IPS DF 6.9 (cell line): Measurements from ENCODE around the gene KRT13.

Experiments used
- DNase-seq: peaks from one replicate; pipeline ENCODE4 v3.0.0-alpha.2; 2013; ENCODE audit warnings: low read depth, low spot score
- H3K27ac ChIP-seq: one replicate; pipeline ENCODE4 v1.5.1; 2013; ENCODE audit warnings: low read length, control low read depth
- H3K27me3 ChIP-seq: 2 replicates; pipeline ENCODE4 v1.6.1; 2013; ENCODE audit warnings: mild to moderate bottlenecking, low read length; ENCODE audit not compliant: control insufficient read depth, insufficient read depth
- H3K36me3 ChIP-seq: 2 replicates; pipeline ENCODE4 v1.6.1; 2013; ENCODE audit warnings: low read length; ENCODE audit not compliant: control insufficient read depth, insufficient read depth
- H3K4me1 ChIP-seq: 2 replicates; pipeline ENCODE4 v1.6.1; 2013; ENCODE audit warnings: low read length; ENCODE audit not compliant: control insufficient read depth, insufficient read depth
- H3K4me3 ChIP-seq: 2 replicates; pipeline ENCODE4 v1.5.1; 2013; ENCODE audit warnings: mild to moderate bottlenecking, low read length
- H3K9me3 ChIP-seq: 2 replicates; pipeline ENCODE4 v1.6.1; 2013; ENCODE audit warnings: low read length, inconsistent platforms; ENCODE audit not compliant: control insufficient read depth, insufficient read depth
- WGBS: extraction: QIAGEN DNeasy Blood & Tissue Kit; methylation state at CpG from one replicate; pipeline ENCODE4 v1.1.7; 2013; ENCODE audit warnings: mixed read lengths, missing lambda C conversion rate; ENCODE audit not compliant: insufficient read length, insufficient coverage; 5-methylcytosine and 5-hydroxymethylcytosine counted together

The KRT13 gene

DNA sequence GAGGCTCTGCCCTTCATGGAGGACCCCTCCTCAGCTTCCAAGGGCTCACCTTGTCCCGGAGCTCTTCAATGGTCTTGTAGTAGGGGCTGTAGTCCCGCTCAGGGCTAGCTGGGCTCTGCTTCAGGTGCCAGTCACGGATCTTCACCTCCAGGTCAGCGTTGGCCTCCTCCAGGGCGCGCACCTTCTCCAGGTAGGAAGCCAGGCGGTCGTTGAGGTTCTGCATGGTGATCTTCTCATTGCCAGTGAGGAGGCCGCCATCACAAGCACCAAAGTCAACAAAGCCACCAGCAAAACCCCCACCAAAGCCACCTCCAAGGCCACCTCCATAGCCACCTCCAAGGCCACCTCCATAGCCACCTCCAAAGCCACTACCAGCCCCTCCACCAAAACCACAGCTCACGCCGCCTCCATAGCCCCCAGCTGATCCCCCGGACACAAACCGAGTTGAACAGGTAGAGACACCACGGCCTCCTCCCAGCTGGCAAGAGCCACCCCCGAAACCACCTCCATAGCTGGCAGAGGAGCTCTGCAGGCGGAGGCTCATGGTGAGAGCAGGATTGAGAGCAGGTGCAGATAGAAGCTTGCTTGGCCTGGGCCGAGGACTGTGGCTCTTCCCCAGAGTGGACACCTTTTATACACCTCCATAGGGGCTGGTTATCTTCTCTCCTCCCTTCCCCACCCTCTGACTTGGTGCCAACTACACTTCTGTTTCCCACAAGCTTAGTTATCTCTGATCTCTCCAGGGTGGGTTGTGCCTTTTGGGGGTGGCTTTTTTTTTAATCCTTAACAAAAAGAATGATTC, at the start of gene KRT13:
Gene KRT13 (minus strand): TSS at position 606 of the 802 bp plus-strand sequence. CDS start 62 bp downstream, at position 544.
- WGBS: no CpG with 5 or more reads among the region's 17 CpGs
- Histone ChIP-seq H3K27ac (no peak within 1 kb of the TSS), H3K4me3 (no peak within 1 kb of the TSS), H3K36me3 (no peaks in the 10 kb centered on the region), H3K4me1 (peaks cover 4% of the 10 kb centered on the region; the same call in 1 of the 2 replicates), H3K9me3 (no peaks in the 10 kb centered on the region), H3K27me3 (no peaks in the 10 kb centered on the region)
- no peak for DNase-seq

DNA sequence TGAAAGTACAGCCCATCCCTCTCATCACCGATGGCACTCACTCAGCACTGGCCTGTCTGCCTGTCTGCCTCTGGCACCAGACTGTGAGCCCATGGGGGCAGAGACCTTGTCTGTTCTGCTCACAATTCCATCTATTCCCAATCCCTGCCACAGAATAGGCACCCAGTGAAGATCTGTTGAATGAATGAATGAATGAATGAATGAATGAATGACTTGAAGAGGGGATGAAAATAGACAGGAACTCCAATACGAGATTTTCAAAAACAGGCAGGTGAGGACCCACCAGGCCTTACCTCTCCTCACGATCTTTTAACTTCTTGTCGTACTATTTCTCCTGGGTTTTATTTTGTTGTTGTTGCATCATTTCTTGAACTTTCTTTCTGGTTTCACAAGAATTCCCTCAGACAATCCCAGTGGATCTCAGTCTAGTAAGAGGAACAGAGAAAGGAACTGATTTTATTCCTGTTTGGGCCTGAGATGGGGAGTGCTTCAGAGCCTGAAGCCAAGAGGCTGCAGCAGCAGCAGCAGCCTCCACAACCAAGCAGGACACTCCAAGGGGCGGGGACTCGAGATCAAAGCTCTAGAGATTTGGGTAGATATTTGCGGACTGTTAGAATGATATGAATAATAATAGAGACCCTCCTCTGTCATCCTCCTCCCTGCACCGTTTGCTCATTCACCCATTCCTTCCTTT, 48.7 kb upstream of the KRT13 start:
- WGBS: no CpG with 5 or more reads among the region's 8 CpGs
- H3K27ac ChIP-seq: no peak overlapping the region
- no peaks in the 10 kb centered on the region for H3K4me1 ChIP-seq
- no peak overlapping the region for H3K4me3 ChIP-seq
- no peaks in the 10 kb centered on the region for H3K27me3 ChIP-seq
- no peaks in the 10 kb centered on the region for H3K9me3 ChIP-seq
- DNase-seq: no peak
- H3K36me3 ChIP-seq: no peaks in the 10 kb centered on the region

DNA sequence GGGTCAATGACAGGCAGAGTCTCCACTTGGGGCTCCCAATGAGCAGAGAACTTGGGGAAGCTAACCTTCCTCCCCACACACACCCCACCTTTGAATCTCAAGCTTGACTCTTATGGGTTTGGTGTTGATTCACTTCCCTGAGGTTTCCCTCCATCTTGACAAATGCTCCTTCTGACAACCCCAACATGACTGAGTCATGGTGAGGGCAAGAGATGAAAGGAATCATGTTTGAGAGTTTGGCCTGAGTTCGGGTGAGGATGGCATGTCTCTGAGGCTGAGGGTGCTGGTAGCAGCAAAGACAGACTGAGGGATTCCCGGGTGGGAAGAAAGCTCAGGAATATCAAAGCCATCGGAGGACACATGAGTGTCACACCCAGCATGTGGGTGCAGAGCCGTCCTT, 47.8 kb upstream of the KRT13 start:
- H3K36me3 ChIP-seq: no peaks in the 10 kb centered on the region
- no CpG with 5 or more reads among the region's 4 CpGs for WGBS
- H3K4me3 ChIP-seq: no peak overlapping the region
- H3K27ac ChIP-seq: no peak overlapping the region
- no peaks in the 10 kb centered on the region; the same call in 1 of the 2 replicates for H3K4me1 ChIP-seq
- DNase-seq: no peak
- H3K9me3 ChIP-seq: no peaks in the 10 kb centered on the region
- H3K27me3 ChIP-seq: no peaks in the 10 kb centered on the region

DNA sequence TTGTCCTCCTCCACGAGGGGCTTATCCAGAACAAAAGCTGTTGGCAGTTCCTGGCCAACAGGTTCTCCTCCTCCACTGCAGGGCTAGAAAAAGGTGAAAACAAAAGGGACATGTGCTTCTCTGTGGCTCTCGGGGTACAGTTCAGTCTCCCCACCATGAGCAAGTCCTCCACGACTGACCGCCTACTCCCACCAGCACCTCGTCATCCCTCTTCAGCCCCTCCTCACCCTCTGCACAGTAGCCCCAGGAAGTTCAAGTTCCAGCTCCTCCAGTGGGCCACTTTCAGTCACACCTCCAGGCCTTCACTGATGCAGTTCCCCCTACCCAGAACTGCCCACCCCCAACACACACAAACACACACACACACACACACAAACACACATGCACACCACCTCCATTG, 47.0 kb upstream of the KRT13 start:
- Histone ChIP-seq H3K9me3 (no peaks in the 10 kb centered on the region), H3K27ac (no peak overlapping the region), H3K27me3 (no peaks in the 10 kb centered on the region), H3K4me3 (no peak overlapping the region), H3K4me1 (no peaks in the 10 kb centered on the region; the same call in 1 of the 2 replicates), H3K36me3 (no peaks in the 10 kb centered on the region)
- no CpG with 5 or more reads among the region's 5 CpGs for WGBS
- DNase-seq: no peak

DNA sequence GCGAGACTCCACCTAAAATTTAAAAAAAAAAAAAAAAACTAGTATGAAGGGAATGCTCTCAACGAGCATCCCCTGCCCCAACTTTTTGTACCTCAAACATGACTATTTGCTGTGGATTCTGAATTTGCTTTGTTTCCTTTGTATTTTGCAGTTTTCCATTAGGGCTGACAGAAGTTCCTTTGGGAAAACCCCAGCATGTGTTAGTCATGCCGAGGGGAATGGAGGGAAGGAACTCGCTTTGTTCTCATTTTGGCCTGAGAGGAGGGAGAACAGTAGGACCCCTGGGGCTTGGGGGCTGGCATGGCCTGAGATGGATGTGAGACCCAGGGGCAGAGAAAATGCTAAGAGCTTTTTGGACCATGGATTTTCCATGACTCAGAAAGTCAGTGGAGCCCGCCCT, 46.0 kb upstream of the KRT13 start:
- no peak overlapping the region for H3K27ac ChIP-seq
- no peak for DNase-seq
- no peak overlapping the region for H3K4me3 ChIP-seq
- no peaks in the 10 kb centered on the region for H3K27me3 ChIP-seq
- H3K36me3 ChIP-seq: no peaks in the 10 kb centered on the region
- H3K4me1 ChIP-seq: no peaks in the 10 kb centered on the region; the same call in 1 of the 2 replicates
- no peaks in the 10 kb centered on the region for H3K9me3 ChIP-seq
- no CpG with 5 or more reads among the region's 5 CpGs for WGBS

DNA sequence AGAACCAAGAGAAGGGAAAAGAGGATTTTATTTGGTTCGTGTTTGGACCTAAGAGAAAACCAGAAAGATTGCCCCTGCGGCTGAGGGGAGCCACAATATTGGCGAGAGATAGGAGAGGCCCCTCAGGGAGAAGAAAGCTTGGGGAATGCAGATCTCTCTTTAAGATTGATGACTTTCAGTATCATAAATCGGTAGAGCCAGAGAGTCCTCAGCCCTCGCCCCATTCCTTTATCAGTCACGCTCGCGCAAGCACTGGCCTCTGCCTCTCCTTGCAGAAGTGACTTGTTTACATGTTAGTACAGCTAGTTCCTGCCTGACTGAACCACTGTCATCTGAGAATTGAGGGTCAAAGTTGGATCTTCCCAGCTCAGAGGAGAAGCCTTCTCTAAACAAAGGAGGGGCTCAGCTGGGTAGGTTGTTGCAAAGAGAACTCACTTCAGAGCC, 44.2 kb upstream of the KRT13 start:
- WGBS: no CpG with 5 or more reads among the region's 8 CpGs
- no peak overlapping the region for H3K27ac ChIP-seq

DNA sequence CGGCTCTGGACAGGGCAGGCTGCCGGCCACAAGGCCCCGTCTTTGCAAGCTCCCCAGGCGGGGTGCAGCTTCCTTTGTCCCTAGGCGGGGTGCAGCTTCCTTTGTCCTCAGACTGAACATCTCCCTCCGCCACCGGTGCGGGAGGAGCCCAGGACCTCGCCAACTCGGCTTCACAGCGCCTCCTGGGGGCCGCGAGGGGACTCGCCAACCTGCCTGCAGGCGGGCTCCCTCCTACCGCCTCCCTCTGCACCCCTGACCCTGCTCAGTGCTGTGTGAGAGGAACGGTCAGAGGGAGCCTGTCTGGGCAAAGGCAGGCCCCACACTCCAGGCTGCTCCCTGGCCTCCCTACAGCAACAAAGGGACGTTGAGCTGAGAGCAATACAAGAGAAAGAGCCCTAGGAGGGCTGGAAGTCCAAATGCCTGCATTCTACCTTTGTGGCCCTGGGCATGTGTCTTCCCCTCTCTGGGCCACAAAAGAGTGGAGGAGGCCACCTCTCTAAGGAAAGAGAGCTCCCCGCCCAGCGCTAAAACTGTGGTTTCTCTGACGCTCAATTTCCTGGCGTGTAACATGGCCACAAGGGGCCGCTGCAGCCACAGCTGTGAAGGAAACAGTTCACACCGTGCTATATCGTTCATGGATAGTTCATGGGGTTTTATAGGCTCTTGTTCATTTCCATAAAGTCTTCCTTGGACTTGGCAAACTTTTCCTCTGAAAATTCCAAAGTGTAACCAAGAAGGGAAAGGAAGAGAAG, 43.6 kb upstream of the KRT13 start:
- Histone ChIP-seq H3K27me3 (no peaks in the 10 kb centered on the region), H3K4me1 (peaks cover 2% of the 10 kb centered on the region; the same call in 1 of the 2 replicates), H3K9me3 (no peaks in the 10 kb centered on the region), H3K36me3 (no peaks in the 10 kb centered on the region), H3K27ac (no peak overlapping the region), H3K4me3 (no peak overlapping the region)
- peak; percentile 76 for DNase-seq
- WGBS: no CpG with 5 or more reads among the region's 25 CpGs

More for the DNA sequence above, 44.2 kb upstream of the KRT13 start:
- H3K4me1 ChIP-seq: peaks cover under 1% of the 10 kb centered on the region; the same call in 1 of the 2 replicates
- no peaks in the 10 kb centered on the region for H3K27me3 ChIP-seq
- H3K9me3 ChIP-seq: no peaks in the 10 kb centered on the region
- H3K4me3 ChIP-seq: no peak overlapping the region
- no peaks in the 10 kb centered on the region for H3K36me3 ChIP-seq
- DNase-seq: no peak

DNA sequence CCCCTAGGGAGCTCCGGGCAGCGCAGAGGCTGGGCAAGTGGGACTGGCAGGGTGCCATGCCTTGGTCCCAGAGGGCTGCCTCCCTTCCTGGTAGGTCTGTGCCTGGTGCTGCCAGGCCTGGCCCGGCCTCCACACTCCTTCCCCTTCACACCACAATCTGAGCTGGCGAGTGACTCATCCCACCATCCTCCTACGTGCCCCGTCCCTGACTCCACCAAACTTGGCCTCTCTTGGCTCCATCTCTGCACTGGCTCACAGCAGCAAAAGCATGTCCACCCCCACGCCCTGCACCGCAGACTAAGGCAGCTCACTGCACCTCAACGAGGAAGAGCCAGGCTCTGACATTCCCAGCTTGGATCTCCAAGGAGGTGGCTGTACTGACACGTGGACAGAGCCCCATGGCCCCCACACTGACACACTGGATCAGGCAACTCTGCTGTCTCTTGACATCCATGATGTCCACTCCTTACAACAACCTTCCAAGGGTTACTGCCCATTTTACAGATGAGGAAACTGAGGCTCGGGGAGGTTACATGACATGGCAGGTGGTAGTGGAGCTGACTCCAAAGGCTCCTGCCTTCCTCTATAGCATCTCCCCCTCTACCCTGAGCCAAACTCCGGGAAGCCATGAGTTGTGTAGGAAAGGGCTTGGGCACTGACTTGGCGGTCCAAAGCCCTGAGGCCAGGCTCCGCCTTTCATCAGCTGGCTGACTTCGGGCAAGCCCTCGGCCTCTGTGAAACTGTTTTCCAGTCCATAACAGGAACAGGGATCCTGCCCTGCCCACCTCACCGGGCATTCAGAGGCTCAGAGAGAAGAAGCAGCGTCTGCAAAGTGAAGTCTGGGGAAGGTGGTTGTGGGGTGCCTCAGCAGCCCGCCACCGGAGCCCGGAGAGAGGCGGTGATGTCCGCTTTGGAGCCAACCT, 42.8 kb upstream of the KRT13 start:
- Histone ChIP-seq H3K27ac (no peak overlapping the region), H3K9me3 (no peaks in the 10 kb centered on the region), H3K27me3 (no peaks in the 10 kb centered on the region), H3K4me1 (peaks cover 2% of the 10 kb centered on the region; the same call in 1 of the 2 replicates), H3K36me3 (no peaks in the 10 kb centered on the region), H3K4me3 (no peak overlapping the region)
- WGBS: no CpG with 5 or more reads among the region's 23 CpGs
- no peak for DNase-seq

DNA sequence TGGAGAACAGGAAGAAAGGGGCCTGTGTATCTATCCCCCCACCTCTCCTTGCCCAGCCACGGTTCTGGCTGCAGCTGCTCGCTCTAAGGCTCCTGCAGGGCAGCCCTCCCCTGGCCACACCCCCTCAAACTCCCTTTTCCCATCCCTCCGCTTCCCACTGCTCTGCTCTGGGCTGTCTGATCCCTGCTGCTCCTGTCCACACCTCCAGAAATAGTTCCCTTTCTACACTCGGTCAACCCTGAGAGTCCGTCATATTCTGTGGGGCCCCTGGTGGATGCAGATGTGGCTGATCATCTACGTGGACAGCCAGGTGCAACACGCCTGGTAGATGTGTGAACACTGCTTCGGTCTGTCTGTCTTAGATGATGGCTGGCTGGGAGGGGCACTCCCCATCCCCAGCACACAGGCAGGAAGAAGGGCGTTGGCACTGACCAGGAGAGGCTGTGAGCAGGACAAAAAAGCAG, 42.0 kb upstream of the KRT13 start:
- WGBS: no CpG with 5 or more reads among the region's 9 CpGs
- peaks cover 2% of the 10 kb centered on the region; the same call in 1 of the 2 replicates for H3K4me1 ChIP-seq
- no peaks in the 10 kb centered on the region for H3K9me3 ChIP-seq
- H3K27ac ChIP-seq: no peak overlapping the region
- no peak overlapping the region for H3K4me3 ChIP-seq
- no peaks in the 10 kb centered on the region for H3K36me3 ChIP-seq
- DNase-seq: no peak
- H3K27me3 ChIP-seq: no peaks in the 10 kb centered on the region
